ENCODE measurements around the gene TUBG2.
A peak's percentile ranks its signal among the peaks of the same experiment; 100 is the strongest.
"Not testable (repeated sequence)": the region's sequence is repeated elsewhere in the genome, so short reads cannot be mapped to it uniquely, and the experiment has no call there.

The TUBG2 gene

DNA sequence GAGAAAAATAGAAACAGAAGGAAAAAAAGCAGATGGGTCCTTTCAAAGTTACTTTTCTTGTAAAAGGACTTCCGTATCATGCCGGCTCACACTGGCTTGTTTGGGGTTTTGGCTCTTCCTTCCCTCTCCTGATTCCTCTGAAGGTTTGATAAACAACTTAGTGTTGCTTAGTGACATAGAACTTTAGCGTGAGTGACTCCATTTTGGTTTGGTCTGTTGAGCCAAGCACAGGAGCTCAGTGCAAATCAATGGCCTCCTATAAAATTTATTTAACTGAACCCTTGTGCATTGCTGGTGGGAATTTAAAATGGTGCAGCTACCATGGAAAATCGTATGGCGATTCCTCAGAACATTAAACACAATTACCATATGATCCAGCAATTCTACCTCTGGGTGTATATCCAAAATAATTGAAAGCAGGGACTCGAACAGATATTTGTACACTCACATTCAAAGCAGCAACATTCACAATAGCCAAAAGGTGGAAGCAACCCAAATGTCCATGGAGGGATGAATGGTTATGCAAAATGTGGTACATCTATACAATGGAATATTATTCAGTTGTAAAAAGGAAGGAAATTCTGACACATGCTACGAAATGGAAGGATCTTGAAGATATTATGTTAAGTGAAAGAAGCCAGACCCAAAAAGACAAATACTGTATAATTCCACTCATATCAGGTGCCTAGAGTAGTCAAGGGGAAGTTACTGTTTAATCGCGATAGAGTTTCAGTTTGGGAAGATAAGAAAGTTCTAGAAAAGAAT, 1.1 kb upstream of the TUBG2 start:
- H3K4me1 ChIP-seq (ENCODE audit: control insufficient read depth, insufficient read depth, low read length, poor library complexity, severe bottlenecking) = peaks cover 15% of the 10 kb centered on the region
- 97 to 98% methylated on average over 5 to 6 of the region's 9 CpGs for WGBS, 2 experiments (ENCODE audit: insufficient coverage in 2 of 2)
- no peak overlapping the region for H3K27ac ChIP-seq (ENCODE audit: low read depth, low read length, severe bottlenecking)
- H3K9me3 ChIP-seq (ENCODE audit: control insufficient read depth, low read length) = peaks cover 5% of the 10 kb centered on the region
- no peak overlapping the region for H3K4me3 ChIP-seq (ENCODE audit: extremely low read depth, insufficient read depth, low read length, poor library complexity, severe bottlenecking)
- H3K36me3 ChIP-seq (ENCODE audit: control insufficient read depth, insufficient read depth, low read length) = peaks cover 16% of the 10 kb centered on the region

DNA sequence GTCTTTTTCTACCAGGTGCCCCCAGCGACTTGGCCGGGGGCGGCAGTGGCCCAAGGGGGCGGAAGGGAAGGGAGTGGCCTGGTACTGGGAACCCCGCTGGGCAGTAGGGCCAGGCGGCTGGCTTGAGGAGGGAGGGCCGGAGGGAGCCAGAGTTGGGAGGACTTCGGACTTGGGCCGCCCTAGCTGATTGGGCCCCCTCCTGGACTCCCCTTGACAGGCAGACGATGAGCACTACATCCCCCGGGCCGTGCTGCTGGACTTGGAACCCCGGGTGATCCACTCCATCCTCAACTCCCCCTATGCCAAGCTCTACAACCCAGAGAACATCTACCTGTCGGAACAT, 819 bp downstream of the TUBG2 start:
- Histone ChIP-seq H3K36me3 (ENCODE audit: control insufficient read depth, insufficient read depth, low read length) (peaks cover 31% of the 10 kb centered on the region), H3K4me3 (ENCODE audit: extremely low read depth, insufficient read depth, low read length, poor library complexity, severe bottlenecking) (peak overlapping the region; percentile 62)
- H3K9me3 ChIP-seq (ENCODE audit: control insufficient read depth, low read length); H3K27ac ChIP-seq (ENCODE audit: low read depth, low read length, severe bottlenecking); H3K4me1 ChIP-seq (ENCODE audit: control insufficient read depth, insufficient read depth, low read length, poor library complexity, severe bottlenecking): not testable (repeated sequence)
- WGBS, 2 experiments (ENCODE audit: insufficient coverage in 2 of 2) = 80% methylated on average over 1 of the region's 14 CpGs; no CpG with 5 or more reads in 1 of the 2 experiments

- Histone ChIP-seq H3K36me3 (ENCODE audit: control insufficient read depth, insufficient read depth, low read length) (peaks cover 36% of the 10 kb centered on the region), H3K9me3 (ENCODE audit: control insufficient read depth, low read length) (peaks cover 5% of the 10 kb centered on the region), H3K27ac (ENCODE audit: low read depth, low read length, severe bottlenecking) (no peak overlapping the region), H3K4me1 (ENCODE audit: control insufficient read depth, insufficient read depth, low read length, poor library complexity, severe bottlenecking) (peaks cover 7% of the 10 kb centered on the region), H3K4me3 (ENCODE audit: extremely low read depth, insufficient read depth, low read length, poor library complexity, severe bottlenecking) (no peak overlapping the region)
- WGBS, 2 experiments (ENCODE audit: insufficient coverage in 2 of 2) = 88 to 98% methylated on average over 3 to 4 of the region's 7 CpGs
These were observed 1.7 kb downstream of the TUBG2 start for GRCh38 chr17:42660692-42661345.

DNA sequence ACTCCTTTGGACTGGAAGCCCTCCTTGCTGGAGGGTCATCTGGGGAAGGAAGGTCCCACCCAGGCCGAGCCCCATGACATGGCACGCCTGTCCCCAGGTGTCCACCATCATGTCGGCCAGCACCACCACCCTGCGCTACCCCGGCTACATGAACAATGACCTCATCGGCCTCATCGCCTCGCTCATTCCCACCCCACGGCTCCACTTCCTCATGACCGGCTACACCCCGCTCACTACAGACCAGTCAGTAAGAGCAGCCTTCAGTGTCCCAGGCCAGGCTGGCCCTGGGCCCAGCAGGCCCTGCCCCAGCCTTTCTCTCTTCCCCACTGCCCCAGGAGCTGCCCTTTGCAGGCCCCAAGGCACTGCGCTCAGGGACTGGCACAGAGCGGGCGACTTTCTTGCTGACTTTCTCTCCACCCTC, 6.5 kb downstream of the TUBG2 start:
- Histone ChIP-seq H3K4me1 (ENCODE audit: control insufficient read depth, insufficient read depth, low read length, poor library complexity, severe bottlenecking) (peaks cover 12% of the 10 kb centered on the region), H3K9me3 (ENCODE audit: control insufficient read depth, low read length) (no peaks in the 10 kb centered on the region), H3K27ac (ENCODE audit: low read depth, low read length, severe bottlenecking) (no peak overlapping the region), H3K4me3 (ENCODE audit: extremely low read depth, insufficient read depth, low read length, poor library complexity, severe bottlenecking) (no peak overlapping the region), H3K36me3 (ENCODE audit: control insufficient read depth, insufficient read depth, low read length) (peaks cover 52% of the 10 kb centered on the region)
- WGBS, 2 experiments (ENCODE audit: insufficient coverage in 2 of 2) = 87 to 92% methylated on average over 12 to 14 of the region's 14 CpGs

GRCh38 chr17:42666126-42666525, 7.0 kb downstream of the TUBG2 start:
- peaks cover 57% of the 10 kb centered on the region for H3K36me3 ChIP-seq (ENCODE audit: control insufficient read depth, insufficient read depth, low read length)
- 96% methylated on average over 4 of the region's 16 CpGs; no CpG with 5 or more reads in 1 of the 2 experiments for WGBS, 2 experiments (ENCODE audit: insufficient coverage in 2 of 2)
- not testable (repeated sequence) for H3K4me1 ChIP-seq (ENCODE audit: control insufficient read depth, insufficient read depth, low read length, poor library complexity, severe bottlenecking)

DNA sequence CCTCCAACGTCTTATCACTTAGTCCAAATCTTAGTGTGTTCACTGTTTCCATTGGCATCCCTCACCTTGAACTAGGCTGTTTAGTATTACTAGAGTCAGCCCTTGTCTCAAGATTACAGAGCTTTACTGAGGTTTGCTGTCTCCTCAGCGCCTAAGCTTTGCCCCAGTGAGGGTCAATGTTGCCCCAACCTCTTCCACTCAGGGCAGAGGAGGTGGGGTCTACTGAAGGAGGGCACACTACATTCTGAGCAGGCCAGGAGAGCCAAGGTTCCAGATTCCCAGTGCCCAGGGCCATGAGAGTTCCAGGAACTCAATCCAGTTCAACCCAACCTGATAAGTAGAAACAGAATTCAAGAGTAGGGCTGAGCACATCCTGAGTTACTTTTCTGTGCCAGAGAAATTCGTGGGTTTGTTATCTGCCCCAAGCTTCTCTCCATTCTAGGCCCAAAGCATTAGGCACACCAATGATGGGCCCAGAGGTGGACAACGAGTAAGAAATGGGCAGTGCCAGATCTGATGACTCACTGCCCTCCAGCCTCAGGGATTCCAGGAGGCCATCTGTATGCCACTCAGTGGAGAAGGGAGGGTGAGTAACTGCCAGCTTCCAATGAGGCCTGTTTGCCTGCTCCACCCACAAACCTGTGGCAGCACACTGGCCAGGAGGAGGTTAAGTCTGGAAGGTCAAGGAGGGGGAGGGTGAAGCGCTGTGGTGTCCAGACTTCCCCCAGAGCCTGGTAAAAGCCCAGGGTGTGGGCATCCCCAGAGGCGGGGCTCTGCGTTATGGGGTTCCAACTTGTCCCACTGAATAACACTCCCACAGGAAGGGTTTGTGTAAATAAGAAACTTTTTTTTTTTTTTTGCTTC, 8.2 kb downstream of the TUBG2 start:
- Histone ChIP-seq H3K36me3 (ENCODE audit: control insufficient read depth, insufficient read depth, low read length) (peaks cover 58% of the 10 kb centered on the region), H3K9me3 (ENCODE audit: control insufficient read depth, low read length) (no peaks in the 10 kb centered on the region), H3K4me3 (ENCODE audit: extremely low read depth, insufficient read depth, low read length, poor library complexity, severe bottlenecking) (no peak overlapping the region), H3K27ac (ENCODE audit: low read depth, low read length, severe bottlenecking) (peak overlapping the region; percentile 29), H3K4me1 (ENCODE audit: control insufficient read depth, insufficient read depth, low read length, poor library complexity, severe bottlenecking) (peaks cover 5% of the 10 kb centered on the region)
- 73 to 76% methylated on average over 2 to 4 of the region's 7 CpGs for WGBS, 2 experiments (ENCODE audit: insufficient coverage in 2 of 2)

More at GRCh38 chr17:42666126-42666525, 7.0 kb downstream of the TUBG2 start:
- not testable (repeated sequence) for H3K27ac ChIP-seq (ENCODE audit: low read depth, low read length, severe bottlenecking); H3K9me3 ChIP-seq (ENCODE audit: control insufficient read depth, low read length); H3K4me3 ChIP-seq (ENCODE audit: extremely low read depth, insufficient read depth, low read length, poor library complexity, severe bottlenecking)

DNA sequence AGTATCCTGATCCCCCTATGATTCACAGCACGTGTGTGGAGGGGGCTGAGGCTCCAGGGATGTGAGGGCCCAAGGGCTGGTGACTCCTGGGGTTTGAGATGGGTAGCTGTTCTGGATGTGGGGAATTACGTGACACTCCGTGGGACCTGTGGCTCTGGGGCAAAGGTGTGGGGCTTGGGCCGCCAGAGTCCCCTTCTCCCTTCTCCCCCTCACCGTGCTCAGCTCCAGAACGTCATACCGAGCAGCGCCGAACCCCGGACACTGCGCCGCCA, 10.6 kb downstream of the TUBG2 start:
- Histone ChIP-seq H3K9me3 (ENCODE audit: control insufficient read depth, low read length) (no peaks in the 10 kb centered on the region), H3K4me1 (ENCODE audit: control insufficient read depth, insufficient read depth, low read length, poor library complexity, severe bottlenecking) (peaks cover 7% of the 10 kb centered on the region), H3K36me3 (ENCODE audit: control insufficient read depth, insufficient read depth, low read length) (peaks cover 52% of the 10 kb centered on the region), H3K4me3 (ENCODE audit: extremely low read depth, insufficient read depth, low read length, poor library complexity, severe bottlenecking) (no peak overlapping the region), H3K27ac (ENCODE audit: low read depth, low read length, severe bottlenecking) (no peak overlapping the region)
- WGBS, 2 experiments (ENCODE audit: insufficient coverage in 2 of 2) = 32 to 70% methylated on average over 4 to 7 of the region's 12 CpGs

DNA sequence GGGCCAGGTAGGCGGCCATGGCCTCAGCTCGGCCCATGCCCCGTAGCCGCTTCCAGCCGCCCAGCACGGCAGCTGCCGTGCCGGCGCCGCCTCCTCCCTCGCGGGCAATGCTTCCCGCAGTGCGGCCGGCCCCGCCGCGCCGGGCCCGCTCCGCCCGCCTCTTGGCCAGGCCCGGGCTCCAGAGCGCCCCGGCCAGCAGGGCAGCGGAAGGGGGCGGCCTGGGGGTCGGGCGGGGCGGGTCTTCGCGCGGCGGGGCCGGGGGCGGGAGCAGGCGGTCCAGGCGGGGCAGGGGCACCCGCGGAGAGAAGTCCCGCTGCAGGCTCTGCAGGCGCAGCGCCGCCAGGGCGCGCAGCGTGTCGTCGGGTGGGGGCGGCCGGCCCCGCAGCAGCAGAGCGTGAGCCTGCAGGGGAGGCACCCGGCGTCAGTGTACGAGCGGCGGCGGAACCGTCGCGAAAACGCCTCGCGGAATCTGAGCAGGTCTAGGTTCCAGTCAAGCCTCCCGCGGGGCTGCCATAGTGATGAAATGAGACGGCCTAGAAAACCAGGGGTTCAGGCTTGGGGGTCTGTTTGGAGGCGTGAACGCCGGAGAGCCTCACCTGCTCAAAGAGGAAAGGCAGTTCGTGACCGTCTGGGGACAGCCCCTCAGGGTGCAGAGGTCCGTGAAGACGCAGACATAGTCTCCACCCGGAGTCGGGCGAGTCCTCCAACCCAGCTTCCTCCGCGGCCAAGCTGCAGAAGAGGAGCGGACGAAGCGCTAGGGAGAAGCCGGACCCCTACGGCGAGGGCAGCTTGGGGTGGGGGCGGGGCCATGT, 11.1 kb downstream of the TUBG2 start:
- Histone ChIP-seq H3K4me3 (ENCODE audit: extremely low read depth, insufficient read depth, low read length, poor library complexity, severe bottlenecking) (no peak overlapping the region), H3K4me1 (ENCODE audit: control insufficient read depth, insufficient read depth, low read length, poor library complexity, severe bottlenecking) (peaks cover 11% of the 10 kb centered on the region), H3K27ac (ENCODE audit: low read depth, low read length, severe bottlenecking) (no peak overlapping the region), H3K36me3 (ENCODE audit: control insufficient read depth, insufficient read depth, low read length) (peaks cover 52% of the 10 kb centered on the region), H3K9me3 (ENCODE audit: control insufficient read depth, low read length) (no peaks in the 10 kb centered on the region)
- 12 to 18% methylated on average over 53 to 70 of the region's 87 CpGs for WGBS, 2 experiments (ENCODE audit: insufficient coverage in 2 of 2)

- WGBS, 2 experiments (ENCODE audit: insufficient coverage in 2 of 2) = 81 to 82% methylated on average over 39 to 40 of the region's 50 CpGs
These were observed 11.9 kb downstream of the TUBG2 start for GRCh38 chr17:42670789-42671657.

More at GRCh38 chr17:42670789-42671657, 11.9 kb downstream of the TUBG2 start:
- Histone ChIP-seq H3K4me3 (ENCODE audit: extremely low read depth, insufficient read depth, low read length, poor library complexity, severe bottlenecking) (no peak overlapping the region), H3K4me1 (ENCODE audit: control insufficient read depth, insufficient read depth, low read length, poor library complexity, severe bottlenecking) (peaks cover 18% of the 10 kb centered on the region), H3K9me3 (ENCODE audit: control insufficient read depth, low read length) (no peaks in the 10 kb centered on the region), H3K36me3 (ENCODE audit: control insufficient read depth, insufficient read depth, low read length) (peaks cover 47% of the 10 kb centered on the region), H3K27ac (ENCODE audit: low read depth, low read length, severe bottlenecking) (no peak overlapping the region)
